Measurements from ENCODE around the gene KATNA1.

The KATNA1 gene

DNA sequence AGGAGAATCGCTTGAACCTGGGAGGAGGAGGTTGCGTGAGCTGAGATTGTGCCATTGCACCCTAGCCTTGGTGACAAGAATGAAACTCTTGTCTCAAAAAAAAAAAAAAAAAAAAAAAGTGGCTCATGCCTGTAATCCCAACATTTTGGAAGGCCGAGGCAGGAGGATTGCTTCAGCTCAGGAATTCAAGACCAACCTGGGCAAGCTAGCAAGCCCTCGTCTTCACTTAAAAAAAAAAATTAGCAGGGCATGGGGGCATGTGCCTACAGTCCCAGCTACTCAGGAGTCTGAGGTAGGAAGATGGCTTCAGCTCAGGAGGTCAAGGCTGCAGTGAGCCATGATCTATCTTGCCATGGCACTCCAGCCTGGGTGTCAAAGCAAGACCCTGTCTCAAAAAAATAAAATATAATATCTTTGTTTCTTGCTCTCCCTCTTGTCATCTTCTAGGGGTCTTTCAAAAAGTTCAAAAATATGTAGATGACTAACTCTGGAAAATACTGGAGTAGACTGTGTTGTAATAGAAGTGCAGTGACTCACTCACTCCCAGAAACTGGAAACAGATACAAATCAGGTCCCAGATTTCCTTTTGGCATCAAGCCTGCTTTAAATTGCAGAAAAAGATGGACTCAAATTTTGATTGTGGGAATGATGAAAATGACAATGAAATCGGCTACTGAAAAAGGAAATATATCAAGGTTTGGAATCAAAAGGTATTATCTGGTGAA, 85.1 kb downstream of the KATNA1 start:
- no peak overlapping the region for H3K4me3 ChIP-seq (ENCODE audit: low read depth, low read length)
- DNase-seq (ENCODE audit: low read depth) = peak; percentile 68
- TF ChIP-seq, protein P1, sequence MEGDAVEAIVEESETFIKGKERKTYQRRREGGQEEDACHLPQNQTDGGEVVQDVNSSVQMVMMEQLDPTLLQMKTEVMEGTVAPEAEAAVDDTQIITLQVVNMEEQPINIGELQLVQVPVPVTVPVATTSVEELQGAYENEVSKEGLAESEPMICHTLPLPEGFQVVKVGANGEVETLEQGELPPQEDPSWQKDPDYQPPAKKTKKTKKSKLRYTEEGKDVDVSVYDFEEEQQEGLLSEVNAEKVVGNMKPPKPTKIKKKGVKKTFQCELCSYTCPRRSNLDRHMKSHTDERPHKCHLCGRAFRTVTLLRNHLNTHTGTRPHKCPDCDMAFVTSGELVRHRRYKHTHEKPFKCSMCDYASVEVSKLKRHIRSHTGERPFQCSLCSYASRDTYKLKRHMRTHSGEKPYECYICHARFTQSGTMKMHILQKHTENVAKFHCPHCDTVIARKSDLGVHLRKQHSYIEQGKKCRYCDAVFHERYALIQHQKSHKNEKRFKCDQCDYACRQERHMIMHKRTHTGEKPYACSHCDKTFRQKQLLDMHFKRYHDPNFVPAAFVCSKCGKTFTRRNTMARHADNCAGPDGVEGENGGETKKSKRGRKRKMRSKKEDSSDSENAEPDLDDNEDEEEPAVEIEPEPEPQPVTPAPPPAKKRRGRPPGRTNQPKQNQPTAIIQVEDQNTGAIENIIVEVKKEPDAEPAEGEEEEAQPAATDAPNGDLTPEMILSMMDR (conservative IDR thresholded peaks at IDR 0.05; ENCODE audit: low read depth, low read length) = no peak

DNA sequence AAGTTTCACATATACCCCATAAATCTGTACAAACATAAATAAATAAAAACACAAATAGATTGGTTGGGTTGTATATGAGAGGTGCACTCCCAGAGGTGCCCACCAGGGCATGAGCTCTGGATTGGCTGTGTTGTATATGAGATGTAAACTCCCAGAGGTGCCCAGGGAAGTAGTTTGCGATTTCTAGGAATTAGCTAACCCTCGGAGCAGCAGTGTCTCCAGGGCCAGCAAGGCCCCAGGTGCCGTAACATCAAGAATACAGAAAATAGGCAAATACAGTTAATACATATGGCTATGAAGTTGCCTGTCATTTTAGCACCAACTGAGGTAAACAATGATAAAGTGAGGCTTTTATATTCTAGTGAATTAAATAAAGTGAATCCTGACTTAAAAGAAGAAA, 87.8 kb downstream of the KATNA1 start:
- TF ChIP-seq, protein P1 (conservative IDR thresholded peaks at IDR 0.05; ENCODE audit: low read depth, low read length) = peak; percentile 65
- DNase-seq (ENCODE audit: low read depth) = peak; percentile 27
- H3K4me3 ChIP-seq (ENCODE audit: low read depth, low read length) = no peak overlapping the region

DNA sequence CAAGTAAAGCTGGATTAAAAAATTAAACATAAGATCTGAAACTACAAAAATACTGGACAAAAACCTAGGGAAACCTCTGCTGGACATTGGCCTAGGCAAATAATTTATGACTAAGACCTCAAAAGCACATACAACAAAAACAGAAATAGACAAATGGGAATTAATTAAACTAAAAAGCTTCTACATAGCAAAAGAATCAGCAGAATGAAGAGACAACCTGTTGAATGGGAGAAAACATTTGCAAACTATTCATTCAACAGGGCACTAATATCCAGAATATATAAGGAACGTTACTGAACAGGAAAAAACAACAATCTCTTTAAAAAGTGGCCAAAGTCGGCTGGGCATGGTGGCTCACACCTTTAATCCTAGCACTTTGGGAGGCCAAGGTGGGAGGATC, 89.1 kb downstream of the KATNA1 start:
- TF ChIP-seq, protein P1 (conservative IDR thresholded peaks at IDR 0.05; ENCODE audit: low read depth, low read length) = no peak
- DNase-seq (ENCODE audit: low read depth) = no peak
- no peak overlapping the region for H3K4me3 ChIP-seq (ENCODE audit: low read depth, low read length)

DNA sequence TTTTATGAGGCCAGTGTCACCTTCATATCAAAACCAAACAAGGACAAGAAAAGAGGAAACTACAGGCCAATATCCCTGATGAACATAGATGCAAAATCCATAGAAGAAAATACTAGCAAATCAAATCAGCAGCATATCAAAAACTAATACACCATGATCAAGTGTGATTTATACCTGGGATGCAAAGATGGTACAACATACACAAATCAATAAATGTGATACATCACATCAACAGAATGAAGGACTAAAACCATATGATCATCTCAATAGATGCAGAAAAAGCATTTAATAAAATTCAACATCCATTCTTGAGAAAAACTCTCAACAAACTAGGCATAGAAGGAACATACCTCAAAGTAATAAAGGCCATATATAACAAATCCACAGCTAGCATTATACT, 90.5 kb downstream of the KATNA1 start:
- H3K4me3 ChIP-seq (ENCODE audit: low read depth, low read length) = no peak overlapping the region
- no peak for DNase-seq (ENCODE audit: low read depth)
- TF ChIP-seq, protein P1 (conservative IDR thresholded peaks at IDR 0.05; ENCODE audit: low read depth, low read length) = no peak

DNA sequence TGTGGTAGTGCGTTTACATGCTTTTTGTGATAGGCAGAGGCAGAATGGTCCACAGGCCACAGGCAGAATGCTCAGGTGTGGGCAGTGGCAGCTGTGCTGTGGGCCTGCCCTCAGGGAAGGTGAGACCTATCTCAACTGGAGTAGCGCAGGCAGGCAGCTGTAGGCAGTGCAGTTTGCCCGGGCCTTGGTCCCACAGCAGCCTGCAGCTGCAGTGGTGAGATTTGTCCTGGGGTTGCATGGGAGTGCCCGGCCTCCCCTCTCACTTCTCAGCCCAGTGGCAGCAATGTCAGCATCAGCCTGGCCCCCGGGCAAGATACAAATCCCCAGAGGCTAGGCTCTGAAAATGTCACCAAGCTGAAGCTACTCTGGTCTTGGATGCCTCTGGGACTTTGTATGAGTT, 96.6 kb downstream of the KATNA1 start:
- DNase-seq (ENCODE audit: low read depth) = no peak
- H3K4me3 ChIP-seq (ENCODE audit: low read depth, low read length) = no peak overlapping the region
- TF ChIP-seq, protein P1 (conservative IDR thresholded peaks at IDR 0.05; ENCODE audit: low read depth, low read length) = no peak

DNA sequence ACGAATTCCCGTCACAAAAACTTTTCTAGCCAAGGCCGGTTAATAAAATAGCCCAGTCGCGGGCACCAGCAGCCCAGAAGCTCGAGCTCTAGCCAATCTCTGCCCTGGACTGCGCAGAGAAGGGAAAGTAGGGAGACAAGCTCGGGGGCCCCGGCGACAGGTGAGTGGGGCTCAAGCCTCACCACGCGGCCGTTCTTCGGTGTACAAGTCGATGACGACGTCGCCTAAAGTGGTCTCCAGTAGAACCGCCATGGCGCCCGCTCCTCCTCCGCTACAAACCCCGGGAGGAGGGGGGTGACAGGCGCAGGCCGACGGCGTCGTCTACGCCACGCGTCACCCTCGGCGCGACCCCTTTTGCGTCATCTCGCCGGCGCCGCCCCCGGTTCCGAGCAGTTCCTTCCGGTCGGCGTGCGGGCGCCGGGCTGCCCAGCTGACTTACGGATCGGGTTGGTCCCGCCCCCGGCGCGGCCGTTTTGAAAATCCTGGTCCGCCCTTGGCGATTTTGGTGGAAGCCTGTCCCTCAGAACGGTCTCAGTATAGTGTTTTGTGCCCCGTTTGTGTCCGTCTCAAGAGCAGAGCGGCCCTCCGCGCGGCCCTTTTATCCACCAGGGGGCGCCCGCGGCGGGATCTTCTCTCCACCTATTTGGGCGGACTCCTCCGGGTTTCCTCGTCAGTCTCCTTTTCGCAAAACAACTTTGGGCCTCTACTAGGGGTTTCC, 102.6 kb downstream of the KATNA1 start, which contains the start of gene PPIL4:
TSS of gene PPIL4 (minus strand) at position 290 of the 718 bp plus-strand sequence. CDS start at position 252, 38 bp downstream.
- TF ChIP-seq, protein P1 (conservative IDR thresholded peaks at IDR 0.05; ENCODE audit: low read depth, low read length) = peak; percentile 86
- peak within 1 kb of the TSS; percentile 77 for H3K4me3 ChIP-seq (ENCODE audit: low read depth, low read length)
- DNase-seq (ENCODE audit: low read depth) = peak; percentile 97

Data from choroid plexus epithelial cell (primary cell).